ENCODE results near the gene C1orf53.
"Not testable (repeated sequence)": the region's sequence is repeated elsewhere in the genome, so short reads cannot be mapped to it uniquely, and the experiment has no call there.

Gene C1orf53

DNA sequence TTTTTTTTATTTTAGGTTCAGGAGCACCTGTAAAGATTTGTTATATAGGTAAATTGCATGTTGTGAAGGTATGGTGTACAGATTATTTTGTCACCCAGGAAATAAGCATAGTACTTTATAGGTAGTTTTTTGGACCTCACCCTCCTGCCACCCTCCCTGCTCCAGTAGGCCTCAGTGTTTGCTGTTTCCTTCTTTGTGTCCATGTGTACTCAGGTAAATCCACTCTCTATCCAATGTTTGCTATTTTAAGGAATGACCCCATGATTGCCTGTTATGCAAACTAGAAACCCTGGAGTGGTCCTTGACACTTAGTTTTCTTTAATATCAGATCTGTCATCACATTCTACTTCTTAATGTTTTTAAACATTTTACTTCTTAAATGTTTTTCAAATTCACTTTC, 48.7 kb downstream of the C1orf53 start:
- TF ChIP-seq ELF4 (IDR thresholded peaks at IDR 0.05) (no peak), PKNOX1 (IDR thresholded peaks at IDR 0.05) (no peak), HDGF (IDR thresholded peaks at IDR 0.05; ENCODE audit: borderline replicate concordance) (no peak), ARNT (IDR thresholded peaks at IDR 0.05) (no peak), CTBP1 (IDR thresholded peaks at IDR 0.05; ENCODE audit: borderline replicate concordance) (no peak), FOXK2 (IDR thresholded peaks at IDR 0.05) (no peak), TARDBP (IDR thresholded peaks at IDR 0.05) (no peak), FOXM1 (IDR thresholded peaks at IDR 0.05; ENCODE audit: borderline replicate concordance) (no peak), ZNF384 (IDR thresholded peaks at IDR 0.05) (no peak), SP1 (IDR thresholded peaks at IDR 0.05) (no peak), BHLHE40 (IDR thresholded peaks at IDR 0.05; ENCODE audit: borderline replicate concordance) (no peak), FOXA1 (IDR thresholded peaks at IDR 0.05) (no peak), SUZ12 (IDR thresholded peaks at IDR 0.05) (no peak), LEF1 (IDR thresholded peaks at IDR 0.05; ENCODE audit: borderline replicate concordance) (no peak), L3MBTL2 (conservative IDR thresholded peaks at IDR 0.05) (no peak), NFRKB (IDR thresholded peaks at IDR 0.05) (no peak)
- no peak for DNase-seq (ENCODE audit: extremely low spot score)
- CTCF ChIA-PET = no interaction called here
- POLR2A ChIA-PET = no interaction called here

DNA sequence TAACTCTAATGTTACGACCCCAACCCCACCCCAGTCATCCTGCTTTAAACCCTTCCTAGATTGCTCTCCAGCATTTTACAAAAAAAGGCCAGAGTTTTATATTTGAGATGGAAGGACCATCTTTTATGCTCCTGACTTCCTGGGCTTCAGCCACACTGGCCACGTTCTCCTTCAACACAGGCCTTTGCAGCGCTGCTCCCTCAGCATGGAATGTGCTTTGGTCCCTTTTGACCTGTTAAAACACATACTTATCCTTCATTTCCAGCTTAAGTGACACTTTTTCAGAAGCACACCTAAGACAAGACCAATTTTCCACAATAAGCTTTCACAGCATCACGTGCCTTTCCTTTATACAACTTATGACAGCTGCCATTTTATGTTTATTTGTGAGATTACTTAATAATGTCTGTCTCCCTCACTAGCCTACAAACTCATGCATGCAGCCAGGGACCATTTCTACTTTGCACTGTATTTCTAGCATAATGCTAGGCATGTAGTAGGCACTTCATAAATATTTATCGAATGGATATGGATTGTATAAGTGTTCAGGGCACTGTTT, 49.3 kb downstream of the C1orf53 start:
- DNase-seq (ENCODE audit: extremely low spot score) = no peak
- CTCF ChIA-PET = no interaction called here
- no peak for TF ChIP-seq ELF4 (IDR thresholded peaks at IDR 0.05)
- POLR2A ChIA-PET = no interaction called here

- DNase-seq (ENCODE audit: extremely low spot score); POLR2A ChIA-PET; CTCF ChIA-PET: not testable (repeated sequence)
Observed at GRCh38 chr1:197953472-197953871, 51.0 kb downstream of the C1orf53 start.

DNA sequence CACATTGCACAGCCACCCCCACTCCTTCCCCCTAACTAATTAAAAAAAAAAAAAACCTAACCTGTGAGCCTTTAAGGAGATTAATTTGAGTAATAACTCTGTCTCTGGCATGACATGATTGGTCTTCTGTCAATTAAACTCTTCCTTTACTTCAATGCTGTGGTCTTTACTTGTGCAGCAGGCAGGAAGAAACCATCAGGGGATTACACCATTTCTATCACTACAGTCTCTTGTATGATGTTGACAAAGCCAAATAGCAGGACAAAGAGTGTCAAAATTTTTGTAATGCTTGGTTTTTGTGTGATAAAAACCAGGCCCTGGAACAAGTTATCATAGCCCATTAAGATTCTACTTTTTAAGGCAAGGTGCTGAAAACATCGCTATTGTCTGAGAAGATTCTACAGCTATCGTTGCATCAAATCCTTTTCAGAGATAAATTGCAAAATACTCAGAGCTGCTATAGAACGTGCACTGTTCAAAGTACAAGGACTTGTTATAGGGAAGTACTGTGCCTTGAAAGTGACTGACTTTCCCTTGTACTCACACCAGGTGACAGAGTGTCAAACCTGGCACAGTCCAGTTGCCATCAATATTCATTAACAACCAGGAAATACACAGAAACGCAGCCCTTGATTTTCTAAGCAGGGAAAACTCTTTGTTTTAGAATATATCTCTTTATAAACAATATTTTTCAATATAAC, 52.4 kb downstream of the C1orf53 start:
- ChIA-PET POLR2A (no interaction called here), CTCF (no interaction called here)
- DNase-seq (ENCODE audit: extremely low spot score) = no peak
- TF ChIP-seq SP1 (IDR thresholded peaks at IDR 0.05) (no peak), CTBP1 (IDR thresholded peaks at IDR 0.05; ENCODE audit: borderline replicate concordance) (no peak), PKNOX1 (IDR thresholded peaks at IDR 0.05) (no peak), ELF4 (IDR thresholded peaks at IDR 0.05) (no peak), FOXA1 (IDR thresholded peaks at IDR 0.05) (no peak), HDGF (IDR thresholded peaks at IDR 0.05; ENCODE audit: borderline replicate concordance) (no peak), SUZ12 (IDR thresholded peaks at IDR 0.05) (no peak), FOXM1 (IDR thresholded peaks at IDR 0.05; ENCODE audit: borderline replicate concordance) (no peak), BHLHE40 (IDR thresholded peaks at IDR 0.05; ENCODE audit: borderline replicate concordance) (no peak), LEF1 (IDR thresholded peaks at IDR 0.05; ENCODE audit: borderline replicate concordance) (no peak), ZNF384 (IDR thresholded peaks at IDR 0.05) (no peak)

- DNase-seq (ENCODE audit: extremely low spot score) = no peak
- TF ChIP-seq FOXK2 (IDR thresholded peaks at IDR 0.05) (no peak), ARNT (IDR thresholded peaks at IDR 0.05) (no peak), SUZ12 (IDR thresholded peaks at IDR 0.05) (no peak)
- POLR2A ChIA-PET = no interaction called here
Observed at GRCh38 chr1:197955486-197956394, 53.3 kb downstream of the C1orf53 start.

More at GRCh38 chr1:197955486-197956394, 53.3 kb downstream of the C1orf53 start:
- CTCF ChIA-PET = no interaction called here
